VCaP (cell line): Measurements from ENCODE around the gene TSPAN31.

Source experiments
- H3K27ac ChIP-seq: fragments of 450-650 bp; 2 replicates; pipeline ENCODE4 v1.5.1; 2017
- TF ChIP-seq, protein P1 (sequence below): fragments of 450-650 bp; conservative IDR thresholded peaks from 2 replicates; pipeline ENCODE4 v1.5.1; 2017; ENCODE audit warnings: mild to moderate bottlenecking, moderate library complexity

Gene TSPAN31

GRCh38 chr12:57777367-57777766 is 32.5 kb downstream of the TSPAN31 start:
- H3K27ac ChIP-seq, result no peak overlapping the region
- TF ChIP-seq, protein P1, sequence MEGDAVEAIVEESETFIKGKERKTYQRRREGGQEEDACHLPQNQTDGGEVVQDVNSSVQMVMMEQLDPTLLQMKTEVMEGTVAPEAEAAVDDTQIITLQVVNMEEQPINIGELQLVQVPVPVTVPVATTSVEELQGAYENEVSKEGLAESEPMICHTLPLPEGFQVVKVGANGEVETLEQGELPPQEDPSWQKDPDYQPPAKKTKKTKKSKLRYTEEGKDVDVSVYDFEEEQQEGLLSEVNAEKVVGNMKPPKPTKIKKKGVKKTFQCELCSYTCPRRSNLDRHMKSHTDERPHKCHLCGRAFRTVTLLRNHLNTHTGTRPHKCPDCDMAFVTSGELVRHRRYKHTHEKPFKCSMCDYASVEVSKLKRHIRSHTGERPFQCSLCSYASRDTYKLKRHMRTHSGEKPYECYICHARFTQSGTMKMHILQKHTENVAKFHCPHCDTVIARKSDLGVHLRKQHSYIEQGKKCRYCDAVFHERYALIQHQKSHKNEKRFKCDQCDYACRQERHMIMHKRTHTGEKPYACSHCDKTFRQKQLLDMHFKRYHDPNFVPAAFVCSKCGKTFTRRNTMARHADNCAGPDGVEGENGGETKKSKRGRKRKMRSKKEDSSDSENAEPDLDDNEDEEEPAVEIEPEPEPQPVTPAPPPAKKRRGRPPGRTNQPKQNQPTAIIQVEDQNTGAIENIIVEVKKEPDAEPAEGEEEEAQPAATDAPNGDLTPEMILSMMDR, result no peak

- H3K27ac ChIP-seq, result no peak overlapping the region
- TF ChIP-seq, protein P1, result no peak
These were observed 33.1 kb downstream of the TSPAN31 start for GRCh38 chr12:57777911-57778310.

- H3K27ac ChIP-seq, result no peak overlapping the region
- TF ChIP-seq, protein P1, result no peak
These were observed 34.9 kb downstream of the TSPAN31 start for GRCh38 chr12:57779736-57780135.

DNA sequence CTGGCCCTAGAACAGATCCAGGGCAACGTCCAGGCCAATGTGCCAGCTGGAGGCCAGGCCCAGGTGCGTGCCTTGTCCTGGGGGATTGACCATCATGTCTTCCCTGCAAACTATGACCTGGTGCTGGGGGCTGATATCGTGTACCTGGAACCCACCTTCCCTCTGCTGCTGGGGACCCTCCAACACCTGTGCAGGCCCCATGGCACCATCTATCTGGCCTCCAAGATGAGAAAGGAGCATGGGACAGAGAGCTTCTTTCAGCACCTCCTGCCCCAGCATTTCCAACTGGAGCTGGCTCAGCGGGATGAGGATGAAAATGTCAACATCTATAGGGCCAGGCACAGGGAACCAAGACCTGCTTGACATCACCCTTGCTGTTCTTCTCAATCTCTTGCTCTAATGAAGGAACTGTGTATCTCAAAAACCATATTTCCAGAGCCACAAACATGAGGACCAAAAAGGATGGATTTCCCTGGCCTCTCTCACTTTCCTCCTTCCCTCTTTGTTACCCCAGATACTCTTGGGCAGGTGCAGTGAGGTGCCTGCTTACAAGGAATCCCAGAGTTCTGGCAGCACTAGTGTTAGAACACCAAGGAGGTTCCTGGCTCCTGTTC is 35.6 kb downstream of the TSPAN31 start:
- TF ChIP-seq, protein P1, result no peak
- no peak overlapping the region for H3K27ac ChIP-seq

DNA sequence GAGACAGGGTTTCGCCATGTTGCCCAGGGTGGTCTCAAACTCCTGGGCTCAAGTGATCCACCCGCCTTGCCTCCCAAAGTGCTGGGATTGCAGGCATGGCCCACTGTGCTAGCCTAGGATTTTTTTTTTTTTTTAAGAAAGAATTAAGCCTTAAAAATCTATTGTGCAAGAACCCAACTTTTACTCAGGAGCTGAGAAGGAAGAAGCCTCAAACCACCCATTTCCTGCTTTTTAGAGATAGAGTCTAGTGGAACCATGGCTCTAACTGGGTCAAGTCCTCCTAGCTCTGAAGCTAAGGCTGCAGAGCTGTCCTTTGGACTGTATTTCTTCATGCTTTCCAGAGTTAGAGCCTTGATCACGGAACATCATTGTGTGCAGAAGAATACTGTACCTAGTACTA is 36.4 kb downstream of the TSPAN31 start:
- TF ChIP-seq, protein P1, result no peak

GRCh38 chr12:57781801-57782200 is 37.0 kb downstream of the TSPAN31 start:
- TF ChIP-seq, protein P1, result no peak
- H3K27ac ChIP-seq, result peak overlapping the region; percentile 82

More for the DNA sequence above, 36.4 kb downstream of the TSPAN31 start:
- H3K27ac ChIP-seq, result peak overlapping the region; percentile 5; the same call in 1 of the 2 replicates

DNA sequence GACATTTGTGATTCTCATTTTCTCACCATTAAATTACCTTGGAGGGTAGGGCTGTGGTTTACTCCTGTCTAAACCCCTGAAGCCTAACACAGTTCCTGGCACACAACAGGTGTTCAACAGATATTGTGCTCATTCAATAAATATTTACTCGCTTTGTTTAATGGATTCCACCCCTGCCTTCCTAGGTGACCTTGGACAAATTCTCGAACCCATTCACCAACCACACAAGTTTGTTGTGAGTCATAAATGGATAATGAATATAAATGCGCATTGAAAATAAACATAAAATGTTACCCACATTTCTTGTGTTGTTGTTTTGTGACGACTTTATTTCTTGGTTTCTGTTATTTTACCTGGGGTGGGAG is 37.4 kb downstream of the TSPAN31 start:
- TF ChIP-seq, protein P1, result no peak
- peak overlapping the region; percentile 82; the same call in 1 of the 2 replicates for H3K27ac ChIP-seq
